Astrocyte of the spinal cord (primary cell): ENCODE measurements around the gene CSAG1.
"Not testable (repeated sequence)": the region's sequence is repeated elsewhere in the genome, so short reads cannot be mapped to it uniquely, and the experiment has no call there.

Experiments used
- DNase-seq: peaks from one replicate; pipeline ENCODE4 v3.0.0; 2011; ENCODE audit warnings: low read depth, low spot score
- H3K4me3 ChIP-seq: 2 replicates; pipeline ENCODE4 v1.5.1; 2011; ENCODE audit warnings: low read depth, mild to moderate bottlenecking, low read length, moderate library complexity
- CTCF ChIP-seq: IDR thresholded peaks from 2 replicates; pipeline ENCODE4 v1.5.1; 2012; ENCODE audit warnings: low read depth, mild to moderate bottlenecking, low read length, inconsistent platforms
- in situ Hi-C: cut with HindIII; loops from 2 replicates; pipeline ENCODE4 v1.10.0; 2017; ENCODE audit warnings: low sequenced_read_pairs

CSAG1 gene

GRCh38 chrX:152735860-152736511 lies 2.5 kb upstream of the CSAG1 start:
- in situ Hi-C loops: no loop called here
- no peak overlapping the region for H3K4me3 ChIP-seq
- DNase-seq: no peak
- no peak for TF ChIP-seq CTCF

GRCh38 chrX:152735101-152735500 lies 1.6 kb upstream of the CSAG1 start:
- TF ChIP-seq CTCF: no peak
- no peak overlapping the region for H3K4me3 ChIP-seq
- DNase-seq: no peak
- in situ Hi-C loops: no loop called here

- DNase-seq, H3K4me3 ChIP-seq, in situ Hi-C loops: not testable (repeated sequence)
Measured at GRCh38 chrX:152734143-152734858, 780 bp upstream of the CSAG1 start.

GRCh38 chrX:152725409-152725808 lies 8.1 kb downstream of the CSAG1 start:
- in situ Hi-C loops: no loop called here
- no peak overlapping the region for H3K4me3 ChIP-seq
- no peak for DNase-seq
- TF ChIP-seq CTCF: no peak

- DNase-seq, in situ Hi-C loops, H3K4me3 ChIP-seq: not testable (repeated sequence)
Measured at GRCh38 chrX:152713815-152714787, 19.4 kb downstream of the CSAG1 start, which contains the start of gene MAGEA2B. MAGEA2B (plus strand) TSS chrX:152714628; CDS start chrX:152717107, 2,479 bp downstream.

- in situ Hi-C loops, DNase-seq, H3K4me3 ChIP-seq: not testable (repeated sequence)
Measured at GRCh38 chrX:152713195-152713594, 20.3 kb downstream of the CSAG1 start.

GRCh38 chrX:152709173-152709572 lies 24.3 kb downstream of the CSAG1 start, which contains the start of gene CSAG2:
CSAG2 (minus strand) TSS chrX:152709273; CDS start chrX:152709112, 161 bp downstream.
- H3K4me3 ChIP-seq, in situ Hi-C loops, DNase-seq: not testable (repeated sequence)

GRCh38 chrX:152706500-152706899 lies 27.0 kb downstream of the CSAG1 start:
- DNase-seq, H3K4me3 ChIP-seq, in situ Hi-C loops: not testable (repeated sequence)

GRCh38 chrX:152700390-152700789 lies 33.1 kb downstream of the CSAG1 start:
- H3K4me3 ChIP-seq, DNase-seq, in situ Hi-C loops: not testable (repeated sequence)

GRCh38 chrX:152697952-152698931 lies 35.3 kb downstream of the CSAG1 start, which contains the start of gene MAGEA3:
MAGEA3 (plus strand) TSS chrX:152698794; CDS start chrX:152700833, 2,039 bp downstream.
- in situ Hi-C loops, DNase-seq, H3K4me3 ChIP-seq: not testable (repeated sequence)

- DNase-seq, H3K4me3 ChIP-seq, in situ Hi-C loops: not testable (repeated sequence)
Measured at GRCh38 chrX:152681012-152681411, 52.5 kb downstream of the CSAG1 start.
